MV-4-11 (cell line): ENCODE measurements around the gene UROC1.

Experiments
- DNase-seq: peaks from one replicate; lab custom pipeline; 2025; lab: John Stamatoyannopoulos, UW

UROC1 gene

GRCh38 chr3:126460381-126460780 lies 57.2 kb downstream of the UROC1 start:
- no peak for DNase-seq

GRCh38 chr3:126459763-126460127 lies 57.8 kb downstream of the UROC1 start:
- DNase-seq, result no peak

- no peak for DNase-seq
Measured at GRCh38 chr3:126459111-126459762, 58.3 kb downstream of the UROC1 start.

GRCh38 chr3:126456766-126457388 lies 60.7 kb downstream of the UROC1 start:
- no peak for DNase-seq

- DNase-seq, result no peak
Measured at GRCh38 chr3:126456211-126456610, 61.4 kb downstream of the UROC1 start.

- no peak for DNase-seq
Measured at GRCh38 chr3:126454437-126455198, 63.0 kb downstream of the UROC1 start.

- DNase-seq, result no peak
Measured at GRCh38 chr3:126454025-126454424, 63.5 kb downstream of the UROC1 start.

GRCh38 chr3:126452213-126452612 lies 65.4 kb downstream of the UROC1 start:
- DNase-seq, result no peak

- DNase-seq, result no peak
Measured at GRCh38 chr3:126451511-126451910, 66.1 kb downstream of the UROC1 start.

- no peak for DNase-seq
Measured at GRCh38 chr3:126450744-126451143, 66.8 kb downstream of the UROC1 start.

GRCh38 chr3:126450219-126450618 lies 67.4 kb downstream of the UROC1 start:
- no peak for DNase-seq

GRCh38 chr3:126449621-126450051 lies 67.9 kb downstream of the UROC1 start:
- no peak for DNase-seq

- DNase-seq, result no peak
Measured at GRCh38 chr3:126448893-126449180, 68.7 kb downstream of the UROC1 start.

GRCh38 chr3:126448136-126448892 lies 69.3 kb downstream of the UROC1 start:
- no peak for DNase-seq

- DNase-seq, result no peak
Measured at GRCh38 chr3:126447456-126448106, 70.0 kb downstream of the UROC1 start.

GRCh38 chr3:126446791-126447190 lies 70.8 kb downstream of the UROC1 start:
- DNase-seq, result no peak

GRCh38 chr3:126446301-126446700 lies 71.3 kb downstream of the UROC1 start:
- no peak for DNase-seq

GRCh38 chr3:126445506-126445905 lies 72.1 kb downstream of the UROC1 start:
- DNase-seq, result no peak

GRCh38 chr3:126442856-126443242 lies 74.7 kb downstream of the UROC1 start:
- no peak for DNase-seq

GRCh38 chr3:126442094-126442855 lies 75.3 kb downstream of the UROC1 start:
- DNase-seq, result no peak

GRCh38 chr3:126441256-126441880 lies 76.2 kb downstream of the UROC1 start:
- no peak for DNase-seq
